H9 (cell line): ENCODE results near the gene LGALS8. TPM values are rescaled to one million over a fixed set of nuclear protein-coding genes. Genes with fewer than 3 reads are reported as not detected.

Experiments used
- DNase-seq: peaks from one replicate; pipeline ENCODE4 v3.0.0-alpha.2; 2017
- H2AFZ ChIP-seq: one replicate; pipeline ENCODE4 v1.6.1; 2013; ENCODE audit warnings: mild to moderate bottlenecking, low read length, control low read depth, moderate library complexity
- H2AK5ac ChIP-seq: 2 replicates; pipeline ENCODE4 v1.6.1; 2013; ENCODE audit warnings: low read length, control low read depth, mixed read lengths; ENCODE audit not compliant: insufficient read length
- H2BK120ac ChIP-seq: one replicate; pipeline ENCODE4 v1.6.1; 2013; ENCODE audit warnings: low read depth, mild to moderate bottlenecking, low read length, control low read depth, inconsistent platforms; ENCODE audit not compliant: poor library complexity, severe bottlenecking
- H2BK12ac ChIP-seq: 2 replicates; pipeline ENCODE4 v1.6.1; 2013; ENCODE audit warnings: low read length, control low read depth, mixed read lengths, low read depth; ENCODE audit not compliant: insufficient read length
- H2BK15ac ChIP-seq: 2 replicates; pipeline ENCODE4 v1.6.1; 2013; ENCODE audit warnings: low read depth, low read length, control low read depth
- H2BK20ac ChIP-seq: one replicate; pipeline ENCODE4 v1.6.1; 2013; ENCODE audit warnings: low read depth, mild to moderate bottlenecking, low read length, control low read depth, inconsistent platforms; ENCODE audit not compliant: poor library complexity, severe bottlenecking
- H2BK5ac ChIP-seq: 2 replicates; pipeline ENCODE4 v1.6.1; 2013; ENCODE audit warnings: low read length, control low read depth, mixed read lengths; ENCODE audit not compliant: insufficient read length
- H3K14ac ChIP-seq: 2 replicates; pipeline ENCODE4 v1.6.1; 2013; ENCODE audit warnings: low read length, control low read depth; ENCODE audit not compliant: insufficient read depth
- H3K18ac ChIP-seq: 2 replicates; pipeline ENCODE4 v1.6.1; 2013; ENCODE audit warnings: low read depth, mild to moderate bottlenecking, mixed read lengths, low read length, control low read depth; ENCODE audit not compliant: insufficient read length
- H3K23ac ChIP-seq: 2 replicates; pipeline ENCODE4 v1.6.1; 2013; ENCODE audit warnings: low read length, control low read depth, mixed read lengths, low read depth; ENCODE audit not compliant: insufficient read length
- H3K23me2 ChIP-seq: 2 replicates; pipeline ENCODE4 v1.6.1; 2013; ENCODE audit warnings: low read depth, mild to moderate bottlenecking, mixed read lengths, low read length, control low read depth; ENCODE audit not compliant: insufficient read length, poor library complexity, severe bottlenecking
- H3K27ac ChIP-seq: 2 replicates; pipeline ENCODE4 v1.5.1; 2013; ENCODE audit warnings: low read length, control low read depth, mixed read lengths, low read depth; ENCODE audit not compliant: insufficient read length
- H3K27me3 ChIP-seq: 2 replicates; pipeline ENCODE4 v1.6.1; 2013; ENCODE audit warnings: low read length, control low read depth, inconsistent platforms; ENCODE audit not compliant: insufficient read depth
- H3K4ac ChIP-seq: 2 replicates; pipeline ENCODE4 v1.6.1; 2013; ENCODE audit warnings: low read depth, mild to moderate bottlenecking, control low read depth, inconsistent platforms, low read length, moderate library complexity
- H3K4me1 ChIP-seq: 2 replicates; pipeline ENCODE4 v1.6.1; 2013; ENCODE audit warnings: low read length, control low read depth, inconsistent platforms; ENCODE audit not compliant: insufficient read depth
- H3K4me2 ChIP-seq: 2 replicates; pipeline ENCODE4 v1.6.1; 2013; ENCODE audit warnings: low read length, control low read depth, mixed read lengths; ENCODE audit not compliant: insufficient read length, insufficient read depth
- H3K56ac ChIP-seq: 2 replicates; pipeline ENCODE4 v1.6.1; 2013; ENCODE audit warnings: low read depth, mild to moderate bottlenecking, mixed read lengths, low read length, control low read depth; ENCODE audit not compliant: insufficient read length
- H3K79me1 ChIP-seq: 2 replicates; pipeline ENCODE4 v1.6.1; 2013; ENCODE audit warnings: low read depth, mild to moderate bottlenecking, moderate library complexity, low read length, control low read depth, inconsistent platforms; ENCODE audit not compliant: insufficient read depth, poor library complexity, severe bottlenecking
- H3K79me2 ChIP-seq: 2 replicates; pipeline ENCODE4 v1.6.1; 2013; ENCODE audit warnings: low read length, control low read depth, inconsistent platforms; ENCODE audit not compliant: insufficient read depth
- H3K9ac ChIP-seq: 2 replicates; pipeline ENCODE4 v1.6.1; 2013; ENCODE audit warnings: low read length, control low read depth, mixed read lengths; ENCODE audit not compliant: insufficient read length; ENCODE audit errors: extremely low read depth
- H3K9me3 ChIP-seq: one replicate; pipeline ENCODE4 v1.6.1; 2013; ENCODE audit warnings: low read depth, low read length, inconsistent platforms; ENCODE audit not compliant: control insufficient read depth
- H3T11ph ChIP-seq: one replicate; pipeline ENCODE4 v1.6.1; 2013; ENCODE audit warnings: mild to moderate bottlenecking, low read length, control low read depth, inconsistent platforms
- H4K20me1 ChIP-seq: one replicate; pipeline ENCODE4 v1.6.1; 2013; ENCODE audit not compliant: control insufficient read depth, insufficient read length, insufficient read depth
- H4K5ac ChIP-seq: 2 replicates; pipeline ENCODE4 v1.6.1; 2013; ENCODE audit warnings: low read depth, mild to moderate bottlenecking, mixed read lengths, low read length, control low read depth; ENCODE audit not compliant: insufficient read length
- H4K8ac ChIP-seq: replicated peaks from 2 replicates; pipeline ENCODE4 v1.6.1; 2013; ENCODE audit warnings: low read length, control low read depth, mixed read lengths, low read depth; ENCODE audit not compliant: insufficient read length
- H4K91ac ChIP-seq: 2 replicates; pipeline ENCODE4 v1.6.1; 2013; ENCODE audit warnings: low read depth, mild to moderate bottlenecking, moderate library complexity, mixed read lengths, low read length, control low read depth; ENCODE audit not compliant: insufficient read length
- H3K27ac Mint-ChIP-seq, 3 experiments: 2 replicates in 2 of 3; 3 replicates in 1 of 3; pipeline ENCODE4 v1.8.0; 2020 to 2021; ENCODE audit warnings: mixed read lengths in 3 of 3, mild to moderate bottlenecking in 1 of 3, moderate library complexity in 1 of 3
- H3K27me3 Mint-ChIP-seq: 2 replicates; pipeline ENCODE4 v1.8.0; 2021; ENCODE audit warnings: low read depth, mild to moderate bottlenecking, moderate library complexity, mixed read lengths
- H3K36me3 Mint-ChIP-seq, 3 experiments: 2 replicates in 2 of 3; 3 replicates in 1 of 3; pipeline ENCODE4 v1.8.0; 2020 to 2021; ENCODE audit warnings: low read depth in 3 of 3, mixed read lengths in 3 of 3; ENCODE audit not compliant: insufficient read depth in 1 of 3
- H3K4me1 Mint-ChIP-seq, 2 experiments: 2 replicates each; pipeline ENCODE4 v1.8.0; 2020; ENCODE audit warnings: mixed read lengths in 2 of 2
- H3K4me3 Mint-ChIP-seq, 2 experiments: 2 replicates in 1 of 2; 3 replicates in 1 of 2; pipeline ENCODE4 v1.8.0; 2020 to 2021; ENCODE audit warnings: mild to moderate bottlenecking in 2 of 2, mixed read lengths in 2 of 2, moderate library complexity in 1 of 2
- H3K9me3 Mint-ChIP-seq, 2 experiments: 2 replicates in 1 of 2; 3 replicates in 1 of 2; pipeline ENCODE4 v1.8.0; 2020; ENCODE audit warnings: mild to moderate bottlenecking in 2 of 2, mixed read lengths in 2 of 2, moderate library complexity in 1 of 2
- WGBS: extraction: QIAGEN DNeasy Blood & Tissue Kit; methylation state at CpG from one replicate; pipeline ENCODE4 v1.1.7; 2013; ENCODE audit warnings: missing lambda C conversion rate, low lambda C conversion rate, mixed read lengths; ENCODE audit not compliant: insufficient read length; ENCODE audit errors: extremely low coverage; 5-methylcytosine and 5-hydroxymethylcytosine counted together
- total RNA-seq: library from RNA; stranded (reverse); gene quantifications from 2 replicates; pipeline ENCODE4 v1.2.1, GENCODE V29; 2021
- TF ChIP-seq, protein P1 (sequence below): fragments of 200-600 bp; sonication (generic); conservative IDR thresholded peaks from 3 replicates; pipeline ENCODE4 v1.8.0; 2021; ENCODE audit warnings: antibody characterized with exemption, mild to moderate bottlenecking

Gene LGALS8
- total RNA-seq, 1 experiment from 2014 or later = 14.2 TPM

DNA sequence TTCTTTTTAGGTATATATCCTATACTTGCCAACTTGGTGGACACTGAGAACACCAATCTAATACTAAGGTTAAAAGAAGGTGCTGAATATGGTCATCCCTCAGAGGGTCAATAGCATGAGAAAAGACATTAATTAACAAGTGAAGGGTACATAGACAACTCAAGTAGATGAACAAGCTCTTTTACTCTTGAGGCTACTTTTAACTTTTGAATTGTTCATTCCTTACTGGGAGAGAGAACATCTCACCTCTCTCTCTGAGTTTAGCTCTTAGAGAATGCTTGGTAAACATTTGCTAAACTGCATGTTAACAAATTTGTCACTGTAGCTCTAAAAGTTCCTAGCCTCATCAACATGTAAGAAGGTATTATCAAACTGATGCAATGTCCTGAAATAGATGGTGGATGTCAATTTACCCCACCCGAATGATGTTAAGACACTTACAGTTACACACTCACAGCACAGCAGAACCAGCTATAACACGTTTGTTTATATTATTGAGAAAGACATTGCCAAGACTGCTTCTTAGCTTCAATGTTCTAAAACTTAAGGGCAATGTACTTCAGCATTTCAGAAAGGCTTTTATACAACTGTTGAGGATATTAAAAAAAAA lies 44.6 kb downstream of the LGALS8 start:
- no peak overlapping the region for H3K27ac Mint-ChIP-seq

More for the DNA sequence above, 44.6 kb downstream of the LGALS8 start:
- Histone ChIP-seq H4K8ac (no peak overlapping the region), H2BK20ac (no peak overlapping the region), H3K27ac (no peak overlapping the region), H3K9ac (no peak overlapping the region), H3K4me1 (no peaks in the 10 kb centered on the region), H3K79me2 (no peaks in the 10 kb centered on the region), H3K18ac (no peak overlapping the region), H3K4me2 (no peak overlapping the region), H4K5ac (no peak overlapping the region), H2AFZ (no peak overlapping the region), H3K27me3 (no peaks in the 10 kb centered on the region), H3T11ph (no peak overlapping the region), H4K20me1 (no peaks in the 10 kb centered on the region), H3K23me2 (no peaks in the 10 kb centered on the region), H3K79me1 (no peaks in the 10 kb centered on the region), H3K23ac (no peak overlapping the region), H2BK5ac (no peak overlapping the region), H2BK15ac (no peak overlapping the region), H3K4ac (no peak overlapping the region), H2AK5ac (no peak overlapping the region), H2BK12ac (no peak overlapping the region), H3K14ac (no peak overlapping the region), H2BK120ac (no peak overlapping the region), H4K91ac (no peak overlapping the region), H3K9me3 (no peaks in the 10 kb centered on the region), H3K56ac (no peak overlapping the region)
- Mint-ChIP-seq H3K27me3 (no peaks in the 10 kb centered on the region), H3K9me3 (no peaks in the 10 kb centered on the region), H3K4me3 (no peak overlapping the region), H3K4me1 (no peaks in the 10 kb centered on the region), H3K36me3 (peaks cover 41 to 94% (median 84%) of the 10 kb centered on the region in 3 experiments)
- WGBS = no CpG with 5 or more reads among the region's 2 CpGs
- no peak for DNase-seq
- TF ChIP-seq, protein P1, sequence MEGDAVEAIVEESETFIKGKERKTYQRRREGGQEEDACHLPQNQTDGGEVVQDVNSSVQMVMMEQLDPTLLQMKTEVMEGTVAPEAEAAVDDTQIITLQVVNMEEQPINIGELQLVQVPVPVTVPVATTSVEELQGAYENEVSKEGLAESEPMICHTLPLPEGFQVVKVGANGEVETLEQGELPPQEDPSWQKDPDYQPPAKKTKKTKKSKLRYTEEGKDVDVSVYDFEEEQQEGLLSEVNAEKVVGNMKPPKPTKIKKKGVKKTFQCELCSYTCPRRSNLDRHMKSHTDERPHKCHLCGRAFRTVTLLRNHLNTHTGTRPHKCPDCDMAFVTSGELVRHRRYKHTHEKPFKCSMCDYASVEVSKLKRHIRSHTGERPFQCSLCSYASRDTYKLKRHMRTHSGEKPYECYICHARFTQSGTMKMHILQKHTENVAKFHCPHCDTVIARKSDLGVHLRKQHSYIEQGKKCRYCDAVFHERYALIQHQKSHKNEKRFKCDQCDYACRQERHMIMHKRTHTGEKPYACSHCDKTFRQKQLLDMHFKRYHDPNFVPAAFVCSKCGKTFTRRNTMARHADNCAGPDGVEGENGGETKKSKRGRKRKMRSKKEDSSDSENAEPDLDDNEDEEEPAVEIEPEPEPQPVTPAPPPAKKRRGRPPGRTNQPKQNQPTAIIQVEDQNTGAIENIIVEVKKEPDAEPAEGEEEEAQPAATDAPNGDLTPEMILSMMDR = no peak
